Panc1 (cell line): ENCODE results near the gene PTTG1. TPM values are rescaled to one million over a fixed set of nuclear protein-coding genes. Genes with fewer than 3 reads are reported as not detected.

Source experiments
- ATAC-seq: fragments of 200-7000 bp; cut with Tn5 transposase; 2 replicates; pipeline ENCODE4 v1.9.1; 2020; ENCODE audit warnings: mild to moderate bottlenecking, moderate library complexity
- BruUV-seq: library from RNA; stranded (reverse); fragments of 400-500 nt; replicated peaks from 2 replicates; lab custom pipeline; 2021; lab: Mats Ljungman, UMichigan
- CTCF ChIA-PET: fragments of 300-600 bp; sonication (Branson Sonifier 250); formaldehyde crosslinking; loops from one replicate; lab custom pipeline; 2022; ENCODE audit warnings: antibody characterized with exemption; lab: Charles Lee
- POLR2A ChIA-PET: fragments of 300-600 bp; sonication (Branson Sonifier 250); formaldehyde crosslinking; loops from one replicate; lab custom pipeline; 2022; ENCODE audit warnings: antibody characterized with exemption; lab: Charles Lee
- DNase-seq: peaks from one replicate; pipeline ENCODE4 v3.0.0-alpha.2; 2010; ENCODE audit warnings: low read depth, low spot score
- H3K27ac ChIP-seq: 2 replicates; pipeline ENCODE4 v1.5.1; 2011; ENCODE audit warnings: mild to moderate bottlenecking, low read length, inconsistent platforms
- H3K27me3 ChIP-seq: fragments of 200-500 bp; sonication (Bioruptor generic); 2 replicates; pipeline ENCODE4 v1.6.0; 2014; ENCODE audit warnings: low read length, inconsistent platforms; ENCODE audit not compliant: control insufficient read depth, insufficient read depth
- H3K36me3 ChIP-seq: fragments of 200-500 bp; sonication (Bioruptor generic); 2 replicates; pipeline ENCODE4 v1.5.1; 2014; ENCODE audit warnings: inconsistent platforms, mild to moderate bottlenecking, low read length, moderate library complexity; ENCODE audit not compliant: control insufficient read depth, insufficient read depth
- H3K4me1 ChIP-seq: 2 replicates; pipeline ENCODE4 v1.5.1; 2011; ENCODE audit warnings: inconsistent platforms, mild to moderate bottlenecking, low read length, moderate library complexity; ENCODE audit not compliant: control insufficient read depth, insufficient read depth
- H3K4me3 ChIP-seq, 2 experiments: 2 replicates each; pipeline ENCODE4 v1.5.1; 2011 to 2012; ENCODE audit warnings: low read depth in 2 of 2, low read length in 2 of 2, mild to moderate bottlenecking in 2 of 2, inconsistent platforms in 1 of 2, moderate library complexity in 1 of 2
- H3K9me3 ChIP-seq: fragments of 200-500 bp; sonication (Bioruptor generic); 2 replicates; pipeline ENCODE4 v1.5.1; 2014; ENCODE audit warnings: low read depth, mild to moderate bottlenecking, inconsistent platforms, low read length, moderate library complexity; ENCODE audit not compliant: control insufficient read depth, insufficient read depth
- POLR2AphosphoS5 ChIP-seq: IDR thresholded peaks from 2 replicates; pipeline ENCODE4 v1.6.1; 2012; ENCODE audit warnings: mild to moderate bottlenecking, low read depth, low read length, moderate library complexity
- REST ChIP-seq, 2 experiments: IDR thresholded peaks; 2 replicates each; pipeline ENCODE4 v1.6.1; 2011 to 2012; ENCODE audit warnings: low read depth in 2 of 2, control low read depth in 1 of 2, low read length in 1 of 2, mild to moderate bottlenecking in 1 of 2, moderate library complexity in 1 of 2; ENCODE audit not compliant: insufficient read depth in 1 of 2
- SIN3A ChIP-seq: IDR thresholded peaks from 2 replicates; pipeline ENCODE4 v1.6.1; 2012; ENCODE audit warnings: low read depth, mild to moderate bottlenecking, low read length, moderate library complexity, borderline replicate concordance; ENCODE audit not compliant: insufficient read depth
- TCF7L2 ChIP-seq: IDR thresholded peaks from 2 replicates; pipeline ENCODE4 v1.6.1; 2011; ENCODE audit warnings: mild to moderate bottlenecking, low read depth, low read length, inconsistent platforms
- in situ Hi-C: cut with HindIII; loops from 2 replicates; pipeline ENCODE4 v1.10.0; 2016; ENCODE audit warnings: low sequenced_read_pairs, low pct_unique_long_range_greater_than_20kb
- intact Hi-C: fragments of 100-400 bp; cut with micrococcal nuclease; formaldehyde crosslinking; loops from one replicate; pipeline ENCODE4 v1.10.0; 2022; ENCODE audit not compliant: unreplicated experiment
- total RNA-seq: library from RNA; stranded (reverse); gene quantifications from one replicate; pipeline ENCODE4 v1.2.1, GENCODE V29; 2021; ENCODE audit not compliant: unreplicated experiment
- TF ChIP-seq, protein P1 (sequence below): fragments of 450-650 bp; IDR thresholded peaks from 2 replicates; pipeline ENCODE4 v1.5.1; 2017; ENCODE audit warnings: mild to moderate bottlenecking

The PTTG1 gene
- total RNA-seq, 1 experiment from 2014 or later = 171 TPM

GRCh38 chr5:160377651-160378050 is 44.0 kb upstream of the PTTG1 start:
- TF ChIP-seq, protein P1, sequence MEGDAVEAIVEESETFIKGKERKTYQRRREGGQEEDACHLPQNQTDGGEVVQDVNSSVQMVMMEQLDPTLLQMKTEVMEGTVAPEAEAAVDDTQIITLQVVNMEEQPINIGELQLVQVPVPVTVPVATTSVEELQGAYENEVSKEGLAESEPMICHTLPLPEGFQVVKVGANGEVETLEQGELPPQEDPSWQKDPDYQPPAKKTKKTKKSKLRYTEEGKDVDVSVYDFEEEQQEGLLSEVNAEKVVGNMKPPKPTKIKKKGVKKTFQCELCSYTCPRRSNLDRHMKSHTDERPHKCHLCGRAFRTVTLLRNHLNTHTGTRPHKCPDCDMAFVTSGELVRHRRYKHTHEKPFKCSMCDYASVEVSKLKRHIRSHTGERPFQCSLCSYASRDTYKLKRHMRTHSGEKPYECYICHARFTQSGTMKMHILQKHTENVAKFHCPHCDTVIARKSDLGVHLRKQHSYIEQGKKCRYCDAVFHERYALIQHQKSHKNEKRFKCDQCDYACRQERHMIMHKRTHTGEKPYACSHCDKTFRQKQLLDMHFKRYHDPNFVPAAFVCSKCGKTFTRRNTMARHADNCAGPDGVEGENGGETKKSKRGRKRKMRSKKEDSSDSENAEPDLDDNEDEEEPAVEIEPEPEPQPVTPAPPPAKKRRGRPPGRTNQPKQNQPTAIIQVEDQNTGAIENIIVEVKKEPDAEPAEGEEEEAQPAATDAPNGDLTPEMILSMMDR = no peak
- TF ChIP-seq REST (IDR thresholded peaks at IDR 0.05; ENCODE audit: insufficient read depth in 1 of 2, low read depth in 2 of 2, low read length in 1 of 2) (no peak), TCF7L2 (no peak), SIN3A (no peak), POLR2AphosphoS5 (no peak)
- ChIA-PET POLR2A (no interaction called here), CTCF (interaction anchor here (0.6 to 0.7 kb wide), 3 partner anchors 8 to 271 kb away, joined by 3 to 5 read pairs (median 3); no protein-coding TSS in a partner anchor)
- Histone ChIP-seq H3K9me3 (no peaks in the 10 kb centered on the region), H3K36me3 (no peaks in the 10 kb centered on the region), H3K27me3 (peaks cover 22% of the 10 kb centered on the region), H3K4me3 (no peak overlapping the region), H3K27ac (no peak overlapping the region), H3K4me1 (no peaks in the 10 kb centered on the region)
- no TSS peak for BruUV-seq
- intact Hi-C loops = no loop called here
- DNase-seq = no peak
- in situ Hi-C loops = no loop called here
- no peak for ATAC-seq

- POLR2A ChIA-PET = no interaction called here
- Histone ChIP-seq H3K36me3 (no peaks in the 10 kb centered on the region), H3K4me1 (no peaks in the 10 kb centered on the region), H3K27me3 (peaks cover 22% of the 10 kb centered on the region), H3K9me3 (no peaks in the 10 kb centered on the region), H3K27ac (no peak overlapping the region), H3K4me3 (no peak overlapping the region)
- intact Hi-C loops = no loop called here
- in situ Hi-C loops = no loop called here
- no TSS peak for BruUV-seq
- DNase-seq = no peak
- TF ChIP-seq POLR2AphosphoS5 = no peak
- TF ChIP-seq SIN3A = no peak
- TF ChIP-seq TCF7L2 = no peak
- no peak for ATAC-seq
- CTCF ChIA-PET = no interaction called here
Observed at GRCh38 chr5:160378330-160378729, 43.3 kb upstream of the PTTG1 start.

GRCh38 chr5:160379511-160379910 is 42.1 kb upstream of the PTTG1 start:
- Histone ChIP-seq H3K9me3 (no peaks in the 10 kb centered on the region), H3K4me1 (no peaks in the 10 kb centered on the region), H3K36me3 (no peaks in the 10 kb centered on the region), H3K27me3 (peaks cover 22% of the 10 kb centered on the region), H3K4me3 (no peak overlapping the region), H3K27ac (no peak overlapping the region)
- no peak for DNase-seq
- ChIA-PET CTCF (interaction anchor here (0.7 kb wide), 2 partner anchors 26 to 34 kb away, joined by 4 read pairs; no protein-coding TSS in a partner anchor), POLR2A (no interaction called here)
- ATAC-seq = no peak
- in situ Hi-C loops = no loop called here
- intact Hi-C loops = no loop called here
- BruUV-seq = no TSS peak
- TF ChIP-seq, protein P1 = no peak
- TF ChIP-seq TCF7L2 (no peak), POLR2AphosphoS5 (no peak), SIN3A (no peak), REST (IDR thresholded peaks at IDR 0.05; ENCODE audit: insufficient read depth in 1 of 2, low read depth in 2 of 2, low read length in 1 of 2) (no peak)
